GM12878 (cell line): ENCODE data around the gene RSRC1. TPM values are rescaled to one million over a fixed set of nuclear protein-coding genes. Genes with fewer than 3 reads are reported as not detected.

Source experiments
- ATAC-seq: fragments of 200-7000 bp; cut with Tn5 transposase; 3 replicates; pipeline ENCODE4 v1.9.1; 2020; ENCODE audit warnings: mild to moderate bottlenecking, moderate library complexity
- BruUV-seq: library from RNA; stranded (reverse); fragments of 400-500 nt; replicated peaks from 2 replicates; lab custom pipeline; 2021; lab: Mats Ljungman, UMichigan
- CTCF ChIA-PET: fragments of 300-600 bp; sonication (Branson Sonifier 250); formaldehyde crosslinking; extraction: SDS; loops from one replicate; lab custom pipeline; 2021; ENCODE audit warnings: inconsistent platforms; lab: Yijun Ruan, JAX
- POLR2A ChIA-PET: fragments of 350-600 bp; formaldehyde crosslinking; extraction: SDS; loops from one replicate; lab custom pipeline; 2021; ENCODE audit warnings: inconsistent platforms; lab: Charles Lee
- RAD21 ChIA-PET: fragments of 300-600 bp; sonication (Branson Sonifier 250); formaldehyde crosslinking; loops from one replicate; lab custom pipeline; 2023; ENCODE audit warnings: antibody characterized with exemption; ENCODE audit not compliant: unreplicated experiment; lab: Charles Lee
- SMC1A ChIA-PET: fragments of 300-600 bp; sonication (Branson Sonifier 250); formaldehyde crosslinking; loops from one replicate; lab custom pipeline; 2023; ENCODE audit not compliant: unreplicated experiment, uncharacterized antibody; lab: Charles Lee
- DNase-seq: peaks from one replicate; pipeline ENCODE4 v3.0.0-alpha.2; 2011; ENCODE audit warnings: low read depth, low spot score
- FAIRE-seq: peaks from 3 replicates; lab custom pipeline; 2011; peaks lifted over from hg19 to GRCh38; lab: Jason Lieb, UNC
- H2AFZ ChIP-seq: 2 replicates; pipeline ENCODE4 v1.6.0; 2011; ENCODE audit warnings: low read depth, low read length, control low read depth; ENCODE audit not compliant: control insufficient read depth
- H3K27ac ChIP-seq: 2 replicates; pipeline ENCODE4 v1.5.1; 2011; ENCODE audit warnings: control low read depth; ENCODE audit not compliant: control insufficient read depth, insufficient read depth
- H3K27me3 ChIP-seq, 2 experiments: replicated peaks in 1 of 2; 2 replicates each; pipeline versions ENCODE4 v1.6.0 to v1.6.1; 2011; ENCODE audit warnings: low read length in 1 of 2; ENCODE audit not compliant: control insufficient read depth in 2 of 2, insufficient read depth in 2 of 2
- H3K36me3 ChIP-seq, 2 experiments: 2 replicates each; pipeline ENCODE4 v1.5.1; 2011; ENCODE audit warnings: low read length in 1 of 2; ENCODE audit not compliant: control insufficient read depth in 2 of 2, insufficient read depth in 2 of 2
- H3K4me1 ChIP-seq: 2 replicates; pipeline ENCODE4 v1.6.1; 2011; ENCODE audit warnings: mild to moderate bottlenecking, low read length, moderate library complexity, mixed read lengths; ENCODE audit not compliant: control insufficient read depth, insufficient read depth
- H3K4me2 ChIP-seq: 2 replicates; pipeline ENCODE4 v1.6.0; 2011; ENCODE audit warnings: control low read depth; ENCODE audit not compliant: control insufficient read depth, insufficient read depth
- H3K4me3 ChIP-seq: fragments of 200-600 bp; sonication (generic); 2 replicates; pipeline ENCODE4 v1.5.1; 2016
- H3K79me2 ChIP-seq: 2 replicates; pipeline ENCODE4 v1.6.0; 2011; ENCODE audit warnings: low read length; ENCODE audit not compliant: control insufficient read depth, insufficient read depth
- H3K9ac ChIP-seq: 2 replicates; pipeline ENCODE4 v1.8.0; 2011; ENCODE audit warnings: low read length, control low read depth, mixed read lengths; ENCODE audit not compliant: control insufficient read depth, insufficient read depth
- H3K9me3 ChIP-seq: replicated peaks from 3 replicates; pipeline ENCODE4 v1.5.1; 2011; ENCODE audit warnings: mild to moderate bottlenecking, low read length; ENCODE audit not compliant: control insufficient read depth, insufficient read depth
- H4K20me1 ChIP-seq: 2 replicates; pipeline ENCODE4 v1.6.0; 2011; ENCODE audit not compliant: control insufficient read depth, insufficient read depth
- FOS ChIP-seq: IDR thresholded peaks from 3 replicates; pipeline ENCODE4 v1.6.1; 2011; ENCODE audit warnings: borderline replicate concordance; ENCODE audit not compliant: insufficient read length; ENCODE audit errors: extremely low read depth
- FOXM1 ChIP-seq: IDR thresholded peaks from 2 replicates; pipeline ENCODE4 v1.6.1; 2012; ENCODE audit warnings: low read depth, mild to moderate bottlenecking, inconsistent platforms, low read length, moderate library complexity
- MTA2 ChIP-seq: fragments of 450-650 bp; IDR thresholded peaks from 2 replicates; pipeline ENCODE4 v1.6.1; 2016; ENCODE audit warnings: low read depth, mild to moderate bottlenecking, moderate library complexity
- MYB ChIP-seq: fragments of 150-350 bp; IDR thresholded peaks from 2 replicates; pipeline ENCODE4 v1.6.1; 2014; ENCODE audit warnings: mild to moderate bottlenecking, low read depth, low read length, borderline replicate concordance
- MYC ChIP-seq: IDR thresholded peaks from 2 replicates; pipeline ENCODE4 v1.6.1; 2011; ENCODE audit warnings: mild to moderate bottlenecking, low read length, moderate library complexity, inconsistent platforms; ENCODE audit not compliant: insufficient read depth, insufficient replicate concordance, insufficient read length, severe bottlenecking
- NFXL1 ChIP-seq: fragments of 450-650 bp; IDR thresholded peaks from 2 replicates; pipeline ENCODE4 v1.6.1; 2017; ENCODE audit warnings: antibody characterized with exemption, mild to moderate bottlenecking, borderline replicate concordance
- RB1 ChIP-seq: fragments of 450-650 bp; formaldehyde crosslinking; IDR thresholded peaks from 2 replicates; pipeline ENCODE4 v1.6.1; 2017; ENCODE audit warnings: mild to moderate bottlenecking, borderline replicate concordance
- SMAD5 ChIP-seq: IDR thresholded peaks from 2 replicates; pipeline ENCODE4 v1.6.1; 2016; ENCODE audit warnings: antibody characterized with exemption, low read depth
- TCF7 ChIP-seq: IDR thresholded peaks from 2 replicates; pipeline ENCODE4 v1.6.1; 2014; ENCODE audit warnings: antibody characterized with exemption, borderline replicate concordance
- WGBS: methylation state at CpG from one replicate; pipeline ENCODE4 v1.1.6; 2016; ENCODE audit warnings: low lambda C conversion rate; ENCODE audit not compliant: insufficient replicate concordance, insufficient coverage; ENCODE audit errors: missing lambda C conversion rate; 5-methylcytosine and 5-hydroxymethylcytosine counted together
- in situ Hi-C: fragments of 300-500 bp; cut with MboI; formaldehyde crosslinking; loops from 9 replicates; pipeline ENCODE4 v1.14.3; 2018; ENCODE audit warnings: mixed read lengths
- intact Hi-C: fragments of 100-400 bp; cut with micrococcal nuclease; formaldehyde crosslinking; loops from one replicate; pipeline ENCODE4 v1.14.2; 2022; ENCODE audit not compliant: unreplicated experiment
- polyA plus RNA-seq, 11 experiments: library from polyadenylated mRNA; depleted of rRNA in 4 of 11; unstranded in 6 of 11; stranded (reverse) in 5 of 11; fragments of >200 nt; fragmentation: Nextera tagmentation in 4 of 11; fragmentation: Illumina TruSeq in 1 of 11; extraction: Ambion mirVana in 4 of 11; extraction: Trizol in 1 of 11; gene quantifications; 1 replicate in 1 of 11; 2 replicates in 10 of 11; pipeline versions ENCODE4 v1.2.1 to v1.2.3, GENCODE V29; 2011 to 2016; ENCODE audit warnings: inconsistent platforms in 2 of 11, missing spikeins in 2 of 11, low read depth in 1 of 11
- total RNA-seq, 4 experiments: library from RNA; depleted of rRNA in 3 of 4; stranded (reverse); fragments of >200 nt in 3 of 4; fragmentation: Illumina TruSeq in 1 of 4; extraction: Trizol in 1 of 4; gene quantifications; 2 replicates each; pipeline versions ENCODE4 v1.2.1 to v1.2.3, GENCODE V29; 2013 to 2021

RSRC1 gene
- total and polyA plus RNA-seq, 10 of the 15 experiments (the other 5 are each of a cell fraction or from before 2014, with no cell fraction given) = 16.4 to 85.9 (median 42.0) TPM

DNA sequence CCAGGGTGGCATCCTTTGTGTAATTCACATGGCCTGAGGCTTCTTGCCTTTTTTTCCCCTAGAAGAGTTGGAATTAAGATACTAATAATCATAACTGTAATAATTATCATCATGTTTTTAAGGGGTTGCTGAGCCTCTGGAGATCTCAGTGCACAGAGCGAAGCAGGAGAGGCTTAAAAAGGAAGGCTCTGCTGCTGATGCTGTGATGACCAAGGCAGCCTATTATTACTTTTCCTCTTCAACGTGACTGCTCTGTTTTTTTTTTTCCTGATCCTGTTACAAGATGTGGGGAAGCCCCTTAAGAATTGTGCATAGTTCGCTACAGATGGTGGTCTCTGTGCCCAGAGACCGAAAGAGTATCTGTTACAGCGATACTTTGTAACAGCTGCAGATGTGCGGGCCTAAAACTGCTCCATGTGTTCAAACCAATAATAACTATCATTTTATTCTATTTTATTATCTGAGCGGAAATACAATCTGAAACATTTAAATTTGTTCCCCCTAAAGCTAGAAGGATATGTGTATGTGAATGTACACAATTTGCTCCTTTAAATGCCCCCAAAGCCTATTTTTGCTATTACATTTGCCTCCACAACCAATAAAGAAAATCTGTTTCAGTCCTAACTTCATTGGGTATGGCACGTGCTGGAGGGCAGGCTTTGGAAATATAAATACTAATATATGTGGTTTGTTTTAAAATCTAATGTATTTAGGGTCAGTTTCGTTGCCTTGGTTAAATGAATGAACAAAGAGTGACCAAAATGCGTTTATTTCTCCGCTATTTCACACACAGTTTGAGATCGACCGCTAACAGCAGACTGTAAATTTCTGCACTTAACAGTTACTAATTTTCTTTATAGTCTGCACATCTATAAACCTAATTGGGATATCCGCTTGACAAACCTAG lies 8.3 kb upstream of the RSRC1 start:
- Histone ChIP-seq H4K20me1 (no peaks in the 10 kb centered on the region), H3K4me3 (no peak overlapping the region), H3K9ac (no peak overlapping the region)
- no peak for ATAC-seq
- intact Hi-C loops = no loop called here
- TF ChIP-seq FOXM1 (no peak), SMAD5 (no peak), MYB (no peak), MYC (no peak), NFXL1 (no peak), MTA2 (no peak), TCF7 (no peak), RB1 (no peak), FOS (no peak)
- TF ChIP-seq, all 136 proteins: peak for 0
- Histone ChIP-seq H3K79me2 (no peaks in the 10 kb centered on the region), H3K9me3 (no peaks in the 10 kb centered on the region; the same call in 2 of the 3 replicates), H3K4me1 (peaks cover 13% of the 10 kb centered on the region), H3K27ac (no peak overlapping the region), H3K27me3 (peaks cover 6 to 31% of the 10 kb centered on the region in 2 experiments), H2AFZ (no peak overlapping the region), H3K4me2 (no peak overlapping the region), H3K36me3 (no peaks in the 10 kb centered on the region)
- POLR2A ChIA-PET = no interaction called here
- SMC1A ChIA-PET = interaction anchor here (1.0 to 1.3 kb wide), 2 partner anchors 8 to 332 kb away, joined by 3 to 4 read pairs; partner anchors contain the start of gene RSRC1
- DNase-seq (no peak), FAIRE-seq (no peak)
- RAD21 ChIA-PET = interaction anchor here (3.3 kb wide), 1 partner anchor 8 kb away, joined by 11 read pairs; the partner anchor contains the start of gene RSRC1
- CTCF ChIA-PET = interaction anchor here (1.1 kb wide), 1 partner anchor 333 kb away, joined by 3 read pairs; no protein-coding TSS in a partner anchor
- in situ Hi-C loops = no loop called here
- no TSS peak for BruUV-seq
- 41% methylated on average over 14 of the region's 14 CpGs for WGBS
